ENCODE results near the gene GUCA2A.

Gene GUCA2A

GRCh38 chr1:42128964-42129363 lies 35.6 kb downstream of the GUCA2A start:
- no peak for DNase-seq

GRCh38 chr1:42128499-42128898 lies 36.0 kb downstream of the GUCA2A start:
- no peak for DNase-seq

- DNase-seq = no peak
Observed at GRCh38 chr1:42127767-42128166, 36.8 kb downstream of the GUCA2A start.

- no peak for DNase-seq
Observed at GRCh38 chr1:42125552-42125951, 39.0 kb downstream of the GUCA2A start.

GRCh38 chr1:42122408-42122807 lies 42.1 kb downstream of the GUCA2A start:
- no peak for DNase-seq

GRCh38 chr1:42118125-42118524 lies 46.4 kb downstream of the GUCA2A start:
- DNase-seq = peak; percentile 4 to 38 (median 37)

- DNase-seq = no peak
Observed at GRCh38 chr1:42117214-42117613, 47.3 kb downstream of the GUCA2A start.

GRCh38 chr1:42114229-42114628 lies 50.3 kb downstream of the GUCA2A start:
- DNase-seq = no peak

All from suppressor macrophage treated with lipopolysaccharide for 1 hour (primary cell).